GM12878 (cell line): ENCODE results near the gene H2BW1. TPM values are rescaled to one million over a fixed set of nuclear protein-coding genes. Genes with fewer than 3 reads are reported as not detected.
"Not testable (repeated sequence)": the region's sequence is repeated elsewhere in the genome, so short reads cannot be mapped to it uniquely, and the experiment has no call there.

Experiments
- ATAC-seq: fragments of 200-7000 bp; cut with Tn5 transposase; 3 replicates; pipeline ENCODE4 v1.9.1; 2020; ENCODE audit warnings: mild to moderate bottlenecking, moderate library complexity
- Bru-seq: library from RNA; stranded (reverse); fragments of 400-500 nt; gene quantifications from one replicate; lab custom pipeline; 2021; lab: Mats Ljungman, UMichigan
- BruChase-seq, 2 experiments: library from RNA; stranded (reverse); fragments of 400-500 nt; gene quantifications; one replicate each; lab custom pipeline; 2021; lab: Mats Ljungman, UMichigan
- BruUV-seq: library from RNA; stranded (reverse); fragments of 400-500 nt; replicated peaks from 2 replicates; lab custom pipeline; 2021; lab: Mats Ljungman, UMichigan
- CTCF ChIA-PET: fragments of 300-600 bp; sonication (Branson Sonifier 250); formaldehyde crosslinking; extraction: SDS; loops from one replicate; lab custom pipeline; 2021; ENCODE audit warnings: inconsistent platforms; lab: Yijun Ruan, JAX
- POLR2A ChIA-PET: fragments of 350-600 bp; formaldehyde crosslinking; extraction: SDS; loops from one replicate; lab custom pipeline; 2021; ENCODE audit warnings: inconsistent platforms; lab: Charles Lee
- RAD21 ChIA-PET: fragments of 300-600 bp; sonication (Branson Sonifier 250); formaldehyde crosslinking; loops from one replicate; lab custom pipeline; 2023; ENCODE audit warnings: antibody characterized with exemption; ENCODE audit not compliant: unreplicated experiment; lab: Charles Lee
- SMC1A ChIA-PET: fragments of 300-600 bp; sonication (Branson Sonifier 250); formaldehyde crosslinking; loops from one replicate; lab custom pipeline; 2023; ENCODE audit not compliant: unreplicated experiment, uncharacterized antibody; lab: Charles Lee
- DNase-seq: peaks from one replicate; pipeline ENCODE4 v3.0.0-alpha.2; 2011; ENCODE audit warnings: low read depth, low spot score
- FAIRE-seq: peaks from 3 replicates; lab custom pipeline; 2011; peaks lifted over from hg19 to GRCh38; lab: Jason Lieb, UNC
- H2AFZ ChIP-seq: 2 replicates; pipeline ENCODE4 v1.6.0; 2011; ENCODE audit warnings: low read depth, low read length, control low read depth; ENCODE audit not compliant: control insufficient read depth
- H3K27ac ChIP-seq: 2 replicates; pipeline ENCODE4 v1.5.1; 2011; ENCODE audit warnings: control low read depth; ENCODE audit not compliant: control insufficient read depth, insufficient read depth
- H3K27me3 ChIP-seq, 2 experiments: replicated peaks in 1 of 2; 2 replicates each; pipeline versions ENCODE4 v1.6.0 to v1.6.1; 2011; ENCODE audit warnings: low read length in 1 of 2; ENCODE audit not compliant: control insufficient read depth in 2 of 2, insufficient read depth in 2 of 2
- H3K36me3 ChIP-seq, 2 experiments: 2 replicates each; pipeline ENCODE4 v1.5.1; 2011; ENCODE audit warnings: low read length in 1 of 2; ENCODE audit not compliant: control insufficient read depth in 2 of 2, insufficient read depth in 2 of 2
- H3K4me1 ChIP-seq: 2 replicates; pipeline ENCODE4 v1.6.1; 2011; ENCODE audit warnings: mild to moderate bottlenecking, low read length, moderate library complexity, mixed read lengths; ENCODE audit not compliant: control insufficient read depth, insufficient read depth
- H3K4me2 ChIP-seq: 2 replicates; pipeline ENCODE4 v1.6.0; 2011; ENCODE audit warnings: control low read depth; ENCODE audit not compliant: control insufficient read depth, insufficient read depth
- H3K4me3 ChIP-seq: fragments of 200-600 bp; sonication (generic); 2 replicates; pipeline ENCODE4 v1.5.1; 2016
- H3K79me2 ChIP-seq: 2 replicates; pipeline ENCODE4 v1.6.0; 2011; ENCODE audit warnings: low read length; ENCODE audit not compliant: control insufficient read depth, insufficient read depth
- H3K9ac ChIP-seq: 2 replicates; pipeline ENCODE4 v1.8.0; 2011; ENCODE audit warnings: low read length, control low read depth, mixed read lengths; ENCODE audit not compliant: control insufficient read depth, insufficient read depth
- H3K9me3 ChIP-seq: replicated peaks from 3 replicates; pipeline ENCODE4 v1.5.1; 2011; ENCODE audit warnings: mild to moderate bottlenecking, low read length; ENCODE audit not compliant: control insufficient read depth, insufficient read depth
- H4K20me1 ChIP-seq: 2 replicates; pipeline ENCODE4 v1.6.0; 2011; ENCODE audit not compliant: control insufficient read depth, insufficient read depth
- ESRRA ChIP-seq: IDR thresholded peaks from 2 replicates; pipeline ENCODE4 v1.6.1; 2012; ENCODE audit warnings: mild to moderate bottlenecking, low read length, improper control_type of control experiment
- STAT3 ChIP-seq: IDR thresholded peaks from 2 replicates; pipeline ENCODE4 v1.6.1; 2011; ENCODE audit warnings: low read depth, low read length, improper control_type of control experiment
- ZBED1 ChIP-seq: IDR thresholded peaks from 2 replicates; pipeline ENCODE4 v1.6.1; 2016; ENCODE audit warnings: borderline replicate concordance
- ZSCAN29 ChIP-seq: fragments of 450-650 bp; IDR thresholded peaks from 2 replicates; pipeline ENCODE4 v1.6.1; 2017; ENCODE audit warnings: mild to moderate bottlenecking, moderate library complexity
- WGBS: methylation state at CpG from one replicate; pipeline ENCODE4 v1.1.6; 2016; ENCODE audit warnings: low lambda C conversion rate; ENCODE audit not compliant: insufficient replicate concordance, insufficient coverage; ENCODE audit errors: missing lambda C conversion rate; 5-methylcytosine and 5-hydroxymethylcytosine counted together
- in situ Hi-C: fragments of 300-500 bp; cut with MboI; formaldehyde crosslinking; loops from 9 replicates; pipeline ENCODE4 v1.14.3; 2018; ENCODE audit warnings: mixed read lengths
- intact Hi-C: fragments of 100-400 bp; cut with micrococcal nuclease; formaldehyde crosslinking; loops from one replicate; pipeline ENCODE4 v1.14.2; 2022; ENCODE audit not compliant: unreplicated experiment
- long read RNA-seq, 2 experiments: library from polyadenylated mRNA; unstranded; transcript quantifications; one replicate each; pipeline ENCODE4 v2.0.0, GENCODE V29; 2019 to 2020
- polyA minus RNA-seq, 3 experiments: library from RNA; depleted of rRNA, polyadenylated mRNA; stranded (reverse); fragments of >200 nt; gene quantifications; 2 replicates each; pipeline ENCODE4 v1.2.3, GENCODE V29; 2011
- polyA plus RNA-seq, 11 experiments: library from polyadenylated mRNA; depleted of rRNA in 4 of 11; unstranded in 6 of 11; stranded (reverse) in 5 of 11; fragments of >200 nt; fragmentation: Nextera tagmentation in 4 of 11; fragmentation: Illumina TruSeq in 1 of 11; extraction: Ambion mirVana in 4 of 11; extraction: Trizol in 1 of 11; gene quantifications; 1 replicate in 1 of 11; 2 replicates in 10 of 11; pipeline versions ENCODE4 v1.2.1 to v1.2.3, GENCODE V29; 2011 to 2016; ENCODE audit warnings: inconsistent platforms in 2 of 11, missing spikeins in 2 of 11, low read depth in 1 of 11
- total RNA-seq, 4 experiments: library from RNA; depleted of rRNA in 3 of 4; stranded (reverse); fragments of >200 nt in 3 of 4; fragmentation: Illumina TruSeq in 1 of 4; extraction: Trizol in 1 of 4; gene quantifications; 2 replicates each; pipeline versions ENCODE4 v1.2.1 to v1.2.3, GENCODE V29; 2013 to 2021
- TF ChIP-seq, protein P1 (sequence below): fragments of 450-650 bp; IDR thresholded peaks from 2 replicates; pipeline ENCODE4 v1.6.1; 2017; ENCODE audit warnings: mild to moderate bottlenecking, moderate library complexity

The H2BW1 gene, protein sequence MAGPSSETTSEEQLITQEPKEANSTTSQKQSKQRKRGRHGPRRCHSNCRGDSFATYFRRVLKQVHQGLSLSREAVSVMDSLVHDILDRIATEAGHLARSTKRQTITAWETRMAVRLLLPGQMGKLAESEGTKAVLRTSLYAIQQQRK
- total RNA-seq (2013; cell fraction: nucleolus; rRNA removed), result not detected in 2 replicates
- not detected in 2 replicates for total RNA-seq (2014; rRNA removed)
- not detected in 2 replicates for total RNA-seq (2014; rRNA removed; fragmentation: Illumina TruSeq; extraction: Trizol)
- total RNA-seq (2021), result not detected in 2 replicates
- polyA plus RNA-seq (2011; ENCODE audit: low read depth), result not detected
- not detected in 2 replicates for polyA plus RNA-seq (2011; rRNA removed)
- not detected in 2 replicates for polyA plus RNA-seq (2011; cell fraction: cytosol; rRNA removed)
- not detected in 2 replicates for polyA plus RNA-seq (2011; cell fraction: nucleus; rRNA removed)
- not detected in 2 replicates for polyA plus RNA-seq (2012)
- not detected in 2 replicates for polyA plus RNA-seq (2014; fragmentation: Illumina TruSeq; extraction: Trizol)
- not detected for polyA plus RNA-seq (2014; fragmentation: Nextera tagmentation; extraction: Ambion mirVana)
- polyA plus RNA-seq (2014; rRNA removed), result not detected in 2 replicates
- not detected for polyA plus RNA-seq (2016; fragmentation: Nextera tagmentation; extraction: Ambion mirVana)
- not detected in 2 replicates for polyA minus RNA-seq (2011; rRNA and poly(A)+ RNA removed)
- not detected in 2 replicates for polyA minus RNA-seq (2011; cell fraction: cytosol; rRNA and poly(A)+ RNA removed)
- not detected in 2 replicates for polyA minus RNA-seq (2011; cell fraction: nucleus; rRNA and poly(A)+ RNA removed)
- not detected for Bru-seq, nascent RNA
- BruChase-seq, experiment 1, labeled RNA remaining after a 6-hour chase, result not detected
- BruChase-seq, experiment 2, labeled RNA remaining after a 2-hour chase, result not detected
- long read RNA-seq, experiment 1, result 0 reads
- long read RNA-seq, experiment 2, result 0 reads

GRCh38 chrX:104013606-104014005 is at the start of gene H2BW1:
H2BW1 (minus strand) TSS chrX:104013708; CDS start chrX:104013576, 132 bp downstream.
- Histone ChIP-seq H3K9me3 (no peaks in the 10 kb centered on the region; the same call in 2 of the 3 replicates), H3K27ac (no peak within 1 kb of the TSS), H3K36me3 (no peaks in the 10 kb centered on the region), H3K4me3 (no peak within 1 kb of the TSS), H2AFZ (no peak within 1 kb of the TSS), H3K9ac (no peak within 1 kb of the TSS), H4K20me1 (no peaks in the 10 kb centered on the region), H3K4me2 (no peak within 1 kb of the TSS), H3K79me2 (no peaks in the 10 kb centered on the region), H3K4me1 (no peaks in the 10 kb centered on the region), H3K27me3 (no peaks in the 10 kb centered on the region)
- intact Hi-C loops (no loop called here), in situ Hi-C loops (no loop called here)
- DNase-seq (no peak), ATAC-seq (no peak), FAIRE-seq (no peak)
- ChIA-PET RAD21 (no interaction called here), SMC1A (no interaction called here), CTCF (no interaction called here), POLR2A (no interaction called here)
- no peak for TF ChIP-seq ZSCAN29
- TF ChIP-seq, protein P1, sequence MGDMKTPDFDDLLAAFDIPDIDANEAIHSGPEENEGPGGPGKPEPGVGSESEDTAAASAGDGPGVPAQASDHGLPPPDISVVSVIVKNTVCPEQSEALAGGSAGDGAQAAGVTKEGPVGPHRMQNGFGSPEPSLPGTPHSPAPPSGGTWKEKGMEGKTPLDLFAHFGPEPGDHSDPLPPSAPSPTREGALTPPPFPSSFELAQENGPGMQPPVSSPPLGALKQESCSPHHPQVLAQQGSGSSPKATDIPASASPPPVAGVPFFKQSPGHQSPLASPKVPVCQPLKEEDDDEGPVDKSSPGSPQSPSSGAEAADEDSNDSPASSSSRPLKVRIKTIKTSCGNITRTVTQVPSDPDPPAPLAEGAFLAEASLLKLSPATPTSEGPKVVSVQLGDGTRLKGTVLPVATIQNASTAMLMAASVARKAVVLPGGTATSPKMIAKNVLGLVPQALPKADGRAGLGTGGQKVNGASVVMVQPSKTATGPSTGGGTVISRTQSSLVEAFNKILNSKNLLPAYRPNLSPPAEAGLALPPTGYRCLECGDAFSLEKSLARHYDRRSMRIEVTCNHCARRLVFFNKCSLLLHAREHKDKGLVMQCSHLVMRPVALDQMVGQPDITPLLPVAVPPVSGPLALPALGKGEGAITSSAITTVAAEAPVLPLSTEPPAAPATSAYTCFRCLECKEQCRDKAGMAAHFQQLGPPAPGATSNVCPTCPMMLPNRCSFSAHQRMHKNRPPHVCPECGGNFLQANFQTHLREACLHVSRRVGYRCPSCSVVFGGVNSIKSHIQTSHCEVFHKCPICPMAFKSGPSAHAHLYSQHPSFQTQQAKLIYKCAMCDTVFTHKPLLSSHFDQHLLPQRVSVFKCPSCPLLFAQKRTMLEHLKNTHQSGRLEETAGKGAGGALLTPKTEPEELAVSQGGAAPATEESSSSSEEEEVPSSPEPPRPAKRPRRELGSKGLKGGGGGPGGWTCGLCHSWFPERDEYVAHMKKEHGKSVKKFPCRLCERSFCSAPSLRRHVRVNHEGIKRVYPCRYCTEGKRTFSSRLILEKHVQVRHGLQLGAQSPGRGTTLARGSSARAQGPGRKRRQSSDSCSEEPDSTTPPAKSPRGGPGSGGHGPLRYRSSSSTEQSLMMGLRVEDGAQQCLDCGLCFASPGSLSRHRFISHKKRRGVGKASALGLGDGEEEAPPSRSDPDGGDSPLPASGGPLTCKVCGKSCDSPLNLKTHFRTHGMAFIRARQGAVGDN, result no peak
- TF ChIP-seq ZBED1, result no peak
- no peak for TF ChIP-seq ESRRA
- TF ChIP-seq STAT3, result no peak
- no TSS peak for BruUV-seq
- WGBS, result 83% methylated on average over 20 of the region's 20 CpGs

- H2AFZ ChIP-seq, intact Hi-C loops, in situ Hi-C loops, H3K27me3 ChIP-seq, H3K4me1 ChIP-seq, FAIRE-seq, DNase-seq, POLR2A ChIA-PET, SMC1A ChIA-PET, H4K20me1 ChIP-seq, ATAC-seq, H3K36me3 ChIP-seq, H3K4me3 ChIP-seq, RAD21 ChIA-PET, H3K9me3 ChIP-seq, H3K27ac ChIP-seq, H3K79me2 ChIP-seq, BruUV-seq, H3K9ac ChIP-seq, CTCF ChIA-PET, H3K4me2 ChIP-seq: not testable (repeated sequence)
- 88% methylated on average over 9 of the region's 18 CpGs for WGBS
Measured at GRCh38 chrX:104062636-104063035, 49.1 kb upstream of the H2BW1 start.
